Adrenal gland (tissue), 12 donors: ENCODE data around the gene UBE2QL1. TPM values are rescaled to one million over a fixed set of nuclear protein-coding genes. Genes with fewer than 3 reads are reported as not detected.

Source experiments
- DNase-seq, 7 donors: peaks; one replicate each; pipeline ENCODE4 v3.0.0-alpha.2; 2019 to 2020
- H3K27ac ChIP-seq, 5 donors: fragments of 200-600 bp; sonication (generic) in 4 of 5; 1 replicate in 3 of 5; 2 replicates in 2 of 5; pipeline versions ENCODE4 v1.5.1 to v1.8.0; 2016 to 2020; ENCODE audit warnings: mild to moderate bottlenecking in 1 of 5
- H3K27me3 ChIP-seq: fragments of 200-600 bp; 2 replicates; pipeline ENCODE4 v1.8.0; 2021
- H3K36me3 ChIP-seq, 2 donors: fragments of 200-600 bp; replicated peaks in 1 of 2; 1 replicate in 1 of 2; 2 replicates in 1 of 2; pipeline versions ENCODE4 v1.5.1 to v1.8.0; 2018 to 2022
- H3K4me1 ChIP-seq, 2 donors: fragments of 200-600 bp; replicated peaks in 1 of 2; 1 replicate in 1 of 2; 2 replicates in 1 of 2; pipeline versions ENCODE4 v1.5.1 to v1.8.0; 2018 to 2021
- H3K4me3 ChIP-seq, 4 donors: fragments of 200-600 bp; sonication (generic) in 3 of 4; one replicate each; pipeline ENCODE4 v1.5.1; 2016 to 2018
- H3K9me3 ChIP-seq, 3 donors: fragments of 200-600 bp; sonication (generic) in 1 of 3; replicated peaks in 1 of 3; 1 replicate in 2 of 3; 2 replicates in 1 of 3; pipeline versions ENCODE4 v1.5.1 to v1.8.0; 2016 to 2021
- POLR2A ChIP-seq, 2 donors: fragments of 450-650 bp; IDR thresholded peaks; one replicate each; pipeline ENCODE4 v1.6.1; 2017; ENCODE audit warnings: antibody characterized with exemption in 2 of 2, mild to moderate bottlenecking in 2 of 2, moderate library complexity in 1 of 2
- WGBS, 4 donors: extraction: QIAGEN DNeasy Blood & Tissue Kit in 2 of 4; methylation state at CpG; one replicate each; pipeline versions ENCODE4 v1.1.5 to v1.1.7; 2013 to 2017; 5-methylcytosine and 5-hydroxymethylcytosine counted together
- intact Hi-C, 2 donors: fragments of 100-400 bp; cut with DNase I; formaldehyde crosslinking; loops; one replicate each; pipeline versions ENCODE4 v1.14.1 to v1.15.0; 2022 to 2023
- polyA plus RNA-seq, 3 donors: library from polyadenylated mRNA; stranded (reverse); fragments of 200-250 nt in 2 of 3; fragments of 350-450 nt in 1 of 3; fragmentation: Illumina TruSeq in 1 of 3; extraction: RNeasy Lipid Tissue Mini Kit (QIAGEN cat#74804) in 1 of 3; gene quantifications; one replicate each; pipeline ENCODE4 v1.2.3, GENCODE V29; 2013 to 2014
- total RNA-seq, 9 donors: library from RNA; depleted of rRNA in 4 of 9; stranded (reverse); fragments of >200 nt in 4 of 9; fragments of 120-200 nt in 1 of 9; fragmentation: NEBNext Ultra II Directional in 1 of 9; extraction: Animal tissue kit (Norgen Biotek cat#: 25700) in 1 of 9; gene quantifications; one replicate each; pipeline versions ENCODE4 v1.1.0 to v1.2.4, GENCODE V29; 2013 to 2023
- TF ChIP-seq, protein P1 (sequence below), 6 experiments: fragments of 450-650 bp in 4 of 6; fragments of 200-600 bp in 2 of 6; sonication (generic) in 1 of 6; IDR thresholded peaks; 1 replicate in 5 of 6; 2 replicates in 1 of 6; pipeline versions ENCODE4 v1.5.1 to v1.8.0; 2016 to 2021; ENCODE audit warnings: antibody characterized with exemption in 6 of 6, mild to moderate bottlenecking in 2 of 6, moderate library complexity in 1 of 6
- donor health status: healthy with polysubstance abuse.
- donor health status: Bipolar disorder and iron deficiency.
- donor health status: DM: yes; HTN: yes; CAD: no.
- donor health status: DM: no; HTN: no; CAD: no.
- donor health status: DM: no; HTN: no; CAD: no.
- donor health status: DM: yes; HTN: yes; CAD: no.

UBE2QL1 gene
- total and polyA plus RNA-seq, 12 donors, result 0.12 to 3.4 (median 1.1) TPM

DNA sequence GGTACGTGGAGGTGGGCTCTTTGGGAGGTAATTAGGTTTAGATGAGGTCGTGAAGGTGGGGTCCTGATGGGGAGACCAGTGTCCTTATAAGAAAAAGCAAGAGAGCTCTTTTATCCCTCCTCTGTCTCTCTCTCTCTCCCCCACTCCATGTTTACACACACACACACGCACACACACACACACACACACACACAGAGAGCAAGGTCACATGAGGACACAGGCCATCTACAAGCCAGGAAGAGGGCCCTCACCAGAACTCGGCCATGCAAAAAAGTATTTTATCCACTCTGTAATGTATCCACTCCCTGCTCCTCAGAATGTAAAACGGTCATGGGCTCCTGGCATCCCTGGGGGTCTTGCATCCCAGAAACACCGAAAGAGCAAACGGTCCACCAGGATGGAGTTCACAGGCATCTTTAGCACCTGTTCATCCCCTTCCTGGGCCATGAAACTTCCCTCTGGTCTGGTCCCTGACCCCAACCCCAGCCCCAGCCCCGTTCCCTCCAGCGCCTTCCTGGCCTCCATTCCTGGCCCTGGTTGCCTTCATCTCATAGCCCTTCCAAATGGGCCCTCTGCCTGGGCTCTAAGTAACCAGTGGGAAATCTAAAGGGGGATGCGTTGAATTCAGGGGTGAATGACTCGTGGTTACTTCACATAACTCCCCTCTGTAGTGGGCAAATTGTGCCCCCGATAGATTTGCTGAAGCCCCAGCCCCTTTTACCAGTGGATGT, 95.3 kb downstream of the UBE2QL1 start:
- intact Hi-C loops, result no loop called here
- H3K4me3 ChIP-seq, result no peak overlapping the region
- DNase-seq, result no peak
- H3K4me1 ChIP-seq, result no peaks in the 10 kb centered on the region
- TF ChIP-seq POLR2A (IDR thresholded peaks at IDR 0.05), result no peak
- TF ChIP-seq, protein P1, sequence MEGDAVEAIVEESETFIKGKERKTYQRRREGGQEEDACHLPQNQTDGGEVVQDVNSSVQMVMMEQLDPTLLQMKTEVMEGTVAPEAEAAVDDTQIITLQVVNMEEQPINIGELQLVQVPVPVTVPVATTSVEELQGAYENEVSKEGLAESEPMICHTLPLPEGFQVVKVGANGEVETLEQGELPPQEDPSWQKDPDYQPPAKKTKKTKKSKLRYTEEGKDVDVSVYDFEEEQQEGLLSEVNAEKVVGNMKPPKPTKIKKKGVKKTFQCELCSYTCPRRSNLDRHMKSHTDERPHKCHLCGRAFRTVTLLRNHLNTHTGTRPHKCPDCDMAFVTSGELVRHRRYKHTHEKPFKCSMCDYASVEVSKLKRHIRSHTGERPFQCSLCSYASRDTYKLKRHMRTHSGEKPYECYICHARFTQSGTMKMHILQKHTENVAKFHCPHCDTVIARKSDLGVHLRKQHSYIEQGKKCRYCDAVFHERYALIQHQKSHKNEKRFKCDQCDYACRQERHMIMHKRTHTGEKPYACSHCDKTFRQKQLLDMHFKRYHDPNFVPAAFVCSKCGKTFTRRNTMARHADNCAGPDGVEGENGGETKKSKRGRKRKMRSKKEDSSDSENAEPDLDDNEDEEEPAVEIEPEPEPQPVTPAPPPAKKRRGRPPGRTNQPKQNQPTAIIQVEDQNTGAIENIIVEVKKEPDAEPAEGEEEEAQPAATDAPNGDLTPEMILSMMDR (IDR thresholded peaks at IDR 0.05), result no peak
- WGBS, 4 donors, result 75 to 84% (median 82%) methylated on average over 12 of the region's 12 CpGs
- H3K9me3 ChIP-seq, result no peaks in the 10 kb centered on the region
- no peaks in the 10 kb centered on the region for H3K27me3 ChIP-seq
- H3K27ac ChIP-seq, result no peak overlapping the region
- no peaks in the 10 kb centered on the region for H3K36me3 ChIP-seq

Other genes starting within 250 kb of the UBE2QL1 start
- gene MED10, start 70.3 kb upstream of the UBE2QL1 start, total RNA-seq, result 10 to 100 TPM in 8 of 9 donors, 1 to 10 TPM in 1; 9.5 to 37.1 (median 22.3) TPM
- 10 to 100 TPM; 28.7 to 38.2 (median 35.1) TPM for gene MED10, start 70.3 kb upstream of the UBE2QL1 start, polyA plus RNA-seq
- gene NSUN2, start 184.2 kb downstream of the UBE2QL1 start, total RNA-seq, result 10 to 100 TPM; 21.3 to 44.1 (median 36.0) TPM
- gene NSUN2, start 184.2 kb downstream of the UBE2QL1 start, polyA plus RNA-seq, result 10 to 100 TPM; 40.8 to 66.8 (median 59.9) TPM
- gene SRD5A1, start 184.6 kb downstream of the UBE2QL1 start, total RNA-seq, result 10 to 100 TPM in 3 of 9 donors, 1 to 10 TPM in 6; 1.9 to 15.0 (median 9.1) TPM
- 1 to 10 TPM; 1.6 to 3.7 (median 1.7) TPM for gene SRD5A1, start 184.6 kb downstream of the UBE2QL1 start, polyA plus RNA-seq